ACHN (cell line): Measurements from ENCODE around the gene NCEH1.
A peak's percentile ranks its signal among the peaks of the same experiment; 100 is the strongest.
"Not testable (repeated sequence)": the region's sequence is repeated elsewhere in the genome, so short reads cannot be mapped to it uniquely, and the experiment has no call there.

ENCODE experiments used
- DNase-seq: peaks from one replicate; pipeline ENCODE4 v3.0.0-alpha.2; 2015
- in situ Hi-C: cut with HindIII; loops from 2 replicates; pipeline ENCODE4 v1.10.0; 2017; ENCODE audit warnings: low sequenced_read_pairs, low pct_ligation_motif_present, low pct_unique_long_range_greater_than_20kb

Gene NCEH1

GRCh38 chr3:172604895-172605646 lies 105.8 kb downstream of the NCEH1 start:
- in situ Hi-C loops: no loop called here
- DNase-seq: no peak

GRCh38 chr3:172601066-172601832 lies 109.6 kb downstream of the NCEH1 start:
- in situ Hi-C loops: no loop called here
- DNase-seq: peak; percentile 74

- DNase-seq: no peak
- in situ Hi-C loops: no loop called here
These were observed 110.2 kb downstream of the NCEH1 start for GRCh38 chr3:172600644-172601065.

GRCh38 chr3:172598904-172599303 lies 112.0 kb downstream of the NCEH1 start:
- no peak for DNase-seq
- in situ Hi-C loops: no loop called here

GRCh38 chr3:172596394-172596706 lies 114.5 kb downstream of the NCEH1 start:
- DNase-seq: no peak
- in situ Hi-C loops: no loop called here

GRCh38 chr3:172595664-172596393 lies 115.0 kb downstream of the NCEH1 start:
- peak; percentile 78 for DNase-seq
- in situ Hi-C loops: no loop called here

- in situ Hi-C loops: not testable (repeated sequence)
- peak; percentile 27 for DNase-seq
These were observed 115.8 kb downstream of the NCEH1 start for GRCh38 chr3:172594900-172595663.

- in situ Hi-C loops: no loop called here
These were observed 117.8 kb downstream of the NCEH1 start for GRCh38 chr3:172592898-172593669.

GRCh38 chr3:172591876-172592771 lies 118.7 kb downstream of the NCEH1 start:
- in situ Hi-C loops: no loop called here
- no peak for DNase-seq

More at GRCh38 chr3:172592898-172593669, 117.8 kb downstream of the NCEH1 start:
- DNase-seq: no peak

- no peak for DNase-seq
- in situ Hi-C loops: no loop called here
These were observed 119.7 kb downstream of the NCEH1 start for GRCh38 chr3:172591125-172591605.

GRCh38 chr3:172586436-172586835 lies 124.4 kb downstream of the NCEH1 start:
- in situ Hi-C loops: no loop called here

GRCh38 chr3:172585954-172586353 lies 124.9 kb downstream of the NCEH1 start:
- in situ Hi-C loops: no loop called here
- DNase-seq: no peak

More at GRCh38 chr3:172586436-172586835, 124.4 kb downstream of the NCEH1 start:
- DNase-seq: no peak

GRCh38 chr3:172582712-172583111 lies 128.2 kb downstream of the NCEH1 start:
- no peak for DNase-seq
- in situ Hi-C loops: no loop called here

GRCh38 chr3:172581757-172582166 lies 129.1 kb downstream of the NCEH1 start:
- in situ Hi-C loops: no loop called here
- DNase-seq: no peak

- no peak for DNase-seq
- in situ Hi-C loops: no loop called here
These were observed 130.0 kb downstream of the NCEH1 start for GRCh38 chr3:172580680-172581401.
